Sigmoid colon (tissue), 7 donors: Measurements from ENCODE around the gene PATL2. TPM values are rescaled to one million over a fixed set of nuclear protein-coding genes. Genes with fewer than 3 reads are reported as not detected.

ENCODE experiments used
- DNase-seq: peaks from one replicate; pipeline ENCODE4 v3.0.0-alpha.2; 2019
- H3K27ac ChIP-seq, 4 donors: fragments of 200-600 bp; sonication (generic); one replicate each; pipeline ENCODE4 v1.5.1; 2016 to 2019; ENCODE audit warnings: mild to moderate bottlenecking in 1 of 4
- H3K27me3 ChIP-seq, 3 donors: fragments of 200-600 bp; sonication (generic); one replicate each; pipeline ENCODE4 v1.5.1; 2019; ENCODE audit warnings: mild to moderate bottlenecking in 1 of 3
- H3K36me3 ChIP-seq, 4 donors: fragments of 200-600 bp; sonication (generic); one replicate each; pipeline ENCODE4 v1.5.1; 2016 to 2019
- H3K4me1 ChIP-seq, 4 donors: fragments of 200-600 bp; sonication (generic); one replicate each; pipeline ENCODE4 v1.5.1; 2017 to 2019
- H3K4me3 ChIP-seq, 4 donors: fragments of 200-600 bp; sonication (generic); one replicate each; pipeline ENCODE4 v1.5.1; 2017 to 2019; ENCODE audit warnings: mild to moderate bottlenecking in 2 of 4, moderate library complexity in 1 of 4
- H3K9me3 ChIP-seq, 4 donors: fragments of 200-600 bp in 3 of 4; sonication (generic) in 3 of 4; one replicate each; pipeline versions ENCODE4 v1.5.1 to v1.6.1; 2013 to 2019
- EP300 ChIP-seq, 4 donors: sonication (generic); formaldehyde crosslinking; IDR thresholded peaks; one replicate each; pipeline ENCODE4 v1.6.1; 2017; ENCODE audit warnings: antibody characterized with exemption in 4 of 4
- POLR2A ChIP-seq, 2 donors: fragments of 450-650 bp; IDR thresholded peaks; one replicate each; pipeline ENCODE4 v1.6.1; 2016; ENCODE audit warnings: antibody characterized with exemption in 2 of 2, mild to moderate bottlenecking in 2 of 2, moderate library complexity in 2 of 2
- POLR2AphosphoS5 ChIP-seq, 4 donors: sonication (generic); formaldehyde crosslinking; IDR thresholded peaks; one replicate each; pipeline ENCODE4 v1.6.1; 2017; ENCODE audit warnings: antibody characterized with exemption in 4 of 4
- WGBS, 2 donors: extraction: QIAGEN DNeasy Blood & Tissue Kit; methylation state at CpG; one replicate each; pipeline ENCODE4 v1.1.7; 2013; 5-methylcytosine and 5-hydroxymethylcytosine counted together
- intact Hi-C: fragments of 100-400 bp; cut with DNase I; formaldehyde crosslinking; loops from one replicate; pipeline ENCODE4 v1.15.1; 2023
- polyA plus RNA-seq, 3 donors: library from polyadenylated mRNA; stranded (reverse); fragments of 200-250 nt; gene quantifications; one replicate each; pipeline ENCODE4 v1.2.3, GENCODE V29; 2013
- total RNA-seq, 4 donors: library from RNA; depleted of rRNA; stranded (reverse); fragments of >200 nt; gene quantifications; one replicate each; pipeline ENCODE4 v1.1.0, GENCODE V29; 2016
- TF ChIP-seq, protein P1 (sequence below), 4 experiments: fragments of 450-650 bp in 3 of 4; fragments of 200-600 bp in 1 of 4; IDR thresholded peaks; one replicate each; pipeline ENCODE4 v1.5.1; 2016 to 2019; ENCODE audit warnings: antibody characterized with exemption in 4 of 4, mild to moderate bottlenecking in 3 of 4, moderate library complexity in 2 of 4
- donor health status: healthy with polysubstance abuse.
- donor health status: Bipolar disorder and iron deficiency.
- donor health status: healthy.

Gene PATL2
- total and polyA plus RNA-seq, 7 donors = 0.41 to 8.1 (median 0.91) TPM; not detected in 1

DNA sequence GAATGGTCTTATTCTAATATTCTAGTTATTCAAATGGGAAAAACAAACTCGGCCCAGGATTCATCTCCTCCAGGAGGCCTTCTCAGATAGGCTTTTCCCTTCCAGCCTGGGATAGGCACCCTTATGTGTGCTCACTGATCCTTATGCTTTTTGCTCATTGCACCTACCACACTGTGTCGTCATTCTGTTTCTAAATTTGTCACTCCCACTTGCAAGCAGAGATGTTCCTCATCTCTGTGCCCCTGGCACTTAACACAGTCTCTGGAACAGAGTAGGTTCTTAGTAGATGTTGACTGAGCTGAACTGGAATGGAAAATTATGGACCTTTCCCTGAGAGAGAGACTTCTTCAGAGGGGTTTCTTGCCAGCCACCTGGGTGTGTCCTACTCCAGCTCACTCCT, 28.9 kb downstream of the PATL2 start:
- Histone ChIP-seq H3K9me3 (no peaks in the 10 kb centered on the region), H3K27ac (no peak overlapping the region), H3K4me1 (peaks cover 0 to 6% (median 0%) of the 10 kb centered on the region in 4 donors), H3K4me3 (no peak overlapping the region), H3K27me3 (no peaks in the 10 kb centered on the region), H3K36me3 (no peaks in the 10 kb centered on the region)
- intact Hi-C loops = no loop called here
- TF ChIP-seq POLR2AphosphoS5 (IDR thresholded peaks at IDR 0.05) (no peak), EP300 (IDR thresholded peaks at IDR 0.05) (no peak), POLR2A (IDR thresholded peaks at IDR 0.05) (no peak)
- TF ChIP-seq, protein P1, sequence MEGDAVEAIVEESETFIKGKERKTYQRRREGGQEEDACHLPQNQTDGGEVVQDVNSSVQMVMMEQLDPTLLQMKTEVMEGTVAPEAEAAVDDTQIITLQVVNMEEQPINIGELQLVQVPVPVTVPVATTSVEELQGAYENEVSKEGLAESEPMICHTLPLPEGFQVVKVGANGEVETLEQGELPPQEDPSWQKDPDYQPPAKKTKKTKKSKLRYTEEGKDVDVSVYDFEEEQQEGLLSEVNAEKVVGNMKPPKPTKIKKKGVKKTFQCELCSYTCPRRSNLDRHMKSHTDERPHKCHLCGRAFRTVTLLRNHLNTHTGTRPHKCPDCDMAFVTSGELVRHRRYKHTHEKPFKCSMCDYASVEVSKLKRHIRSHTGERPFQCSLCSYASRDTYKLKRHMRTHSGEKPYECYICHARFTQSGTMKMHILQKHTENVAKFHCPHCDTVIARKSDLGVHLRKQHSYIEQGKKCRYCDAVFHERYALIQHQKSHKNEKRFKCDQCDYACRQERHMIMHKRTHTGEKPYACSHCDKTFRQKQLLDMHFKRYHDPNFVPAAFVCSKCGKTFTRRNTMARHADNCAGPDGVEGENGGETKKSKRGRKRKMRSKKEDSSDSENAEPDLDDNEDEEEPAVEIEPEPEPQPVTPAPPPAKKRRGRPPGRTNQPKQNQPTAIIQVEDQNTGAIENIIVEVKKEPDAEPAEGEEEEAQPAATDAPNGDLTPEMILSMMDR (IDR thresholded peaks at IDR 0.05) = no peak
- DNase-seq = no peak
- WGBS, 2 donors = 73 to 95% methylated on average over 2 of the region's 2 CpGs

DNA sequence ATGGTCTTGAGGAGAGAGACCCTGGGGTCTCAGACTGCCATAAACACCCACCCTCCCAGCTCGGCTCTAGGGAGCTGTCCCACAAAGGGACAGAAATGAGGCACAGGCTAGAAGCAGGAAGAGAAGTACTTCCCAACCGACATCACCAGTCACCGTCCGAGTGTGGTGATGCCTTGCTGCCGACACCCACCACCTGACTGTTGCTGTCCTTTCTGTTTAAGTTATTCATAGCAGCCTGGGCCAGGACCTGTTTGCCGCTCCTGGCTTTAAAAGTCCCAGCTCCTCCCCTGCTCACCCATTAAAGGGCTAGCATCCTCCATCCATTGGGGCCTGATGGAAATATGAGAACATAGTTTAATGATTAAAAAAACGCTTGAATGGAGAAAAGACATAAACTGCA, 34.4 kb downstream of the PATL2 start:
- no peak for DNase-seq
- TF ChIP-seq POLR2AphosphoS5 (IDR thresholded peaks at IDR 0.05) (no peak), EP300 (IDR thresholded peaks at IDR 0.05) (no peak), POLR2A (IDR thresholded peaks at IDR 0.05) (no peak)
- TF ChIP-seq, protein P1 (IDR thresholded peaks at IDR 0.05) = no peak
- intact Hi-C loops = no loop called here
- 42 to 54% methylated on average over 7 of the region's 7 CpGs for WGBS, 2 donors
- no peaks in the 10 kb centered on the region for H3K4me1 ChIP-seq
- no peak overlapping the region for H3K4me3 ChIP-seq
- H3K27me3 ChIP-seq = no peaks in the 10 kb centered on the region
- H3K9me3 ChIP-seq = no peaks in the 10 kb centered on the region
- no peaks in the 10 kb centered on the region for H3K36me3 ChIP-seq
- H3K27ac ChIP-seq = no peak overlapping the region

DNA sequence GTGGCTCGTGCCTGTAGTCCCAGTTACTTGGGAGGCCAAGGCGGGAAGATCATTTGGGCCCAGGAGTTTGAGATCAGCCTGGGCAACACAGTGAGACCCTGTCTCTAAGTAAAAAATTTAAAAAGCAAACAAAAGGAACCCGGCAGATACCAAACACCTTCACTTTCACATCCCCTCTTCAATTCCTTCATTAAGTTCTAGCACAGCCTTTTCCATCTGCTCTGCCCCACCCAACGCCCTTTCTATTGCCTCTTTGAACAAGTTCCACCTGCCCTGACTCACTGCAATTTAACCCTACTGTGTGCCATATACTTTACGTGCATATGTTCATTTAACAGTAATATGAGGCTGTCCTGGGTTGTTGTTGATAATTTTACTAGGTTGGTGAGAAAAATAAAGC, 35.2 kb downstream of the PATL2 start:
- WGBS, 2 donors = 69 to 75% methylated on average over 5 of the region's 5 CpGs
- TF ChIP-seq, protein P1 (IDR thresholded peaks at IDR 0.05) = no peak
- TF ChIP-seq POLR2AphosphoS5 (IDR thresholded peaks at IDR 0.05) (no peak), POLR2A (IDR thresholded peaks at IDR 0.05) (no peak), EP300 (IDR thresholded peaks at IDR 0.05) (no peak)
- H3K27me3 ChIP-seq = no peaks in the 10 kb centered on the region
- no peaks in the 10 kb centered on the region for H3K36me3 ChIP-seq
- H3K4me1 ChIP-seq = no peaks in the 10 kb centered on the region
- intact Hi-C loops = no loop called here
- no peak overlapping the region for H3K27ac ChIP-seq
- no peak for DNase-seq
- H3K9me3 ChIP-seq = no peaks in the 10 kb centered on the region
- H3K4me3 ChIP-seq = no peak overlapping the region

DNA sequence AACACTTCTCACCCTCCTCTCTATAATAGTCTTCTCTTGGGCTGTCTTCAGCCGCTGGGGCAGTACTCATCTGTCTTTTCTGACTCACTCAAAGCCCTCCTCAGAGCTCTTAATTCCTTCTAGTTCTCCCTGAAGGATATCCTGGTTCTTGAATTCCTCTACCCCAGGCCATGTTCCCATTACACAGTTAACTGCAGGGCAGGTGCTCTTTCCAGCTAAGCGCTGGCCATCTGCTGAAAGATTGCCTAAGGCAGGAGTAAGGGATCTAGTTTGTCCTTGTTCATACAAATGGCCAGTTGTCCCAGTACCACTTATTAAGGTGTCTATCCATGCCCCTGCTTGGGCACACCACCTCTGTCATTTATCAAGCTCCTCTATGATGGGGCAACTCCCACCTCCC, 37.5 kb downstream of the PATL2 start:
- WGBS, 2 donors = 99% methylated on average over 2 of the region's 2 CpGs
- H3K36me3 ChIP-seq = no peaks in the 10 kb centered on the region
- H3K27ac ChIP-seq = no peak overlapping the region
- no peak for DNase-seq
- no peak overlapping the region for H3K4me3 ChIP-seq
- H3K4me1 ChIP-seq = no peaks in the 10 kb centered on the region
- intact Hi-C loops = no loop called here
- TF ChIP-seq POLR2AphosphoS5 (IDR thresholded peaks at IDR 0.05) = no peak
- TF ChIP-seq POLR2A (IDR thresholded peaks at IDR 0.05) = no peak
- H3K27me3 ChIP-seq = no peaks in the 10 kb centered on the region
- H3K9me3 ChIP-seq = no peaks in the 10 kb centered on the region

DNA sequence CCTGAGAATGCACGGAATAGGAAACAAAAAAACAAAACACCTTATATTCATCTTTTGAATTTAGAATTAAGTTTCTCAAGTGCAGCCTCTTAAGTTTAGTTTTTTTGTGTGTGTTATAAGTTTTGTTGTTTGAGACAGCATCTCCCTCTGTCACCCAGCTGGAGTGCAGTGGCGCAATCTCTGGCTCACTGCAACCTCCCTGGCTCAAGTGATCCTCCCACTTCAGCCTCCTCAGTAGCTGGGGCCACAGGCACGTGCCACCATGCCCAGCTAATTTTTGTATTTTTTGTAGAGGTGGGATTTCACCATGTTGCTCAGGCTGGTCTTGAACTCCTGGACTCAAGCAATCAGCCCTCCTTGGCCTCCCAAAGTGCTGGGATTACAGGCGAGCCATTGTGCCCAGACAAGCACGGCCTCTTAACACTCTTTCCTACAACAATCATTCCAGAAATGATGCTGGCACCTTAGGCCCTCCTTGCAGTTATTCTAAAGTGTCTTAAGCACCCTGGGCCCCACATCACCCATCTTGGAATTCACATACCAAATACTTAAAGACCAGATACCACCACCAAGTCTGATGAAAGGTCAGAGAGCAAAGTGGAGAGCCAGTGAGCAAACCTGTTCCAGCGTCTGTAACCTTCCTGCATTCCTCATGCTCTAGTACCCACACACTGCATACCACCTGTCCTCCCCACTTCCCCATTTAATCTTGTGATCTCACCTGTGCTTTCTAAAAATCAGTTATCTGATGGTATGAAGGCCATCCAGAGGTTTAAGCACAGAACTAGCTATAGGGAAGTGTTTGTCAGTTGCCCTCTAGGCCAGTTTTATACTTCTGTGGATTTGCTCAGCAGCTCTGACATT, 40.8 kb downstream of the PATL2 start:
- 88 to 93% methylated on average over 6 of the region's 6 CpGs for WGBS, 2 donors
- intact Hi-C loops = no loop called here
- H3K27ac ChIP-seq = no peak overlapping the region

More for the DNA sequence above, 40.8 kb downstream of the PATL2 start:
- no peaks in the 10 kb centered on the region for H3K9me3 ChIP-seq
- H3K27me3 ChIP-seq = no peaks in the 10 kb centered on the region
- TF ChIP-seq, protein P1 (IDR thresholded peaks at IDR 0.05) = no peak
- TF ChIP-seq POLR2A (IDR thresholded peaks at IDR 0.05) = no peak
- no peak for TF ChIP-seq EP300 (IDR thresholded peaks at IDR 0.05)
- TF ChIP-seq POLR2AphosphoS5 (IDR thresholded peaks at IDR 0.05) = no peak
- no peaks in the 10 kb centered on the region for H3K36me3 ChIP-seq
- H3K4me3 ChIP-seq = no peak overlapping the region
- no peaks in the 10 kb centered on the region for H3K4me1 ChIP-seq
- DNase-seq = no peak
